A549 (cell line): ENCODE measurements around the gene NUP58. TPM values are rescaled to one million over a fixed set of nuclear protein-coding genes. Genes with fewer than 3 reads are reported as not detected.

Source experiments
- ATAC-seq, 2 experiments: fragments of 200-7000 bp in 1 of 2; fragments of >200 bp in 1 of 2; cut with Nextera tagmentation in 1 of 2; cut with Tn5 transposase in 1 of 2; 3 replicates each; pipeline versions ENCODE4 v1.8.0 to v1.9.1; 2018 to 2020; ENCODE audit warnings: mild to moderate bottlenecking in 1 of 2, moderate library complexity in 1 of 2
- CTCF ChIA-PET: fragments of 300-600 bp; sonication (Branson Sonifier 250); formaldehyde crosslinking; extraction: SDS; loops from one replicate; lab custom pipeline; 2021; ENCODE audit warnings: antibody characterized with exemption, inconsistent platforms; lab: Yijun Ruan, JAX
- POLR2A ChIA-PET: fragments of 350-600 bp; formaldehyde crosslinking; extraction: SDS; loops from one replicate; lab custom pipeline; 2021; ENCODE audit warnings: antibody characterized with exemption, inconsistent platforms; lab: Yijun Ruan, JAX
- DNase-seq, 2 experiments: peaks; one replicate each; pipeline versions ENCODE4 v3.0.0 to v3.0.0-alpha.2; 2011 to 2016; ENCODE audit warnings: low read depth in 1 of 2, low spot score in 1 of 2
- FAIRE-seq: peaks from 2 replicates; lab custom pipeline; 2011; peaks lifted over from hg19 to GRCh38; lab: Jason Lieb, UNC
- H3K27ac ChIP-seq, 2 experiments: fragments of >200 bp; sonication (Bioruptor Twin); formaldehyde crosslinking; 3 replicates each; pipeline ENCODE4 v1.5.1; 2016 to 2017
- H3K4me1 ChIP-seq: fragments of >200 bp; sonication (Bioruptor Twin); formaldehyde crosslinking; 3 replicates; pipeline ENCODE4 v1.6.1; 2016
- H3K4me2 ChIP-seq: fragments of >200 bp; sonication (Bioruptor Twin); formaldehyde crosslinking; 3 replicates; pipeline ENCODE4 v1.6.1; 2016
- H3K4me3 ChIP-seq: fragments of >200 bp; sonication (Bioruptor Twin); formaldehyde crosslinking; 3 replicates; pipeline ENCODE4 v1.5.1; 2016
- H3K9me3 ChIP-seq: fragments of >200 bp; sonication (Bioruptor Twin); formaldehyde crosslinking; 3 replicates; pipeline ENCODE4 v1.6.1; 2016
- BCL3 ChIP-seq: fragments of >200 bp; sonication (Bioruptor Twin); formaldehyde crosslinking; IDR thresholded peaks from 3 replicates; pipeline ENCODE4 v1.6.1; 2016
- CBX2 ChIP-seq: fragments of 200-600 bp; sonication (generic); IDR thresholded peaks from 2 replicates; pipeline ENCODE4 v1.6.1; 2016; ENCODE audit warnings: low read depth, mild to moderate bottlenecking, borderline replicate concordance
- CEBPB ChIP-seq, 2 experiments: fragments of >200 bp in 1 of 2; sonication (Bioruptor Twin) in 1 of 2; formaldehyde crosslinking in 1 of 2; IDR thresholded peaks; 2 replicates each; pipeline ENCODE4 v1.6.1; 2012 to 2016
- CHD2 ChIP-seq: fragments of 150-350 bp; IDR thresholded peaks from 2 replicates; pipeline ENCODE4 v1.6.1; 2014; ENCODE audit warnings: low read length; ENCODE audit not compliant: partially characterized antibody
- CHD4 ChIP-seq: fragments of 200-600 bp; sonication (generic); IDR thresholded peaks from 2 replicates; pipeline ENCODE4 v1.6.1; 2016; ENCODE audit warnings: antibody characterized with exemption, mild to moderate bottlenecking, borderline replicate concordance
- EHF ChIP-seq: fragments of 250-450 bp; sonication (Bioruptor Pico); IDR thresholded peaks from 2 replicates; pipeline ENCODE4 v1.5.0; 2020; ENCODE audit warnings: mild to moderate bottlenecking
- EP300 ChIP-seq, 2 experiments: fragments of >200 bp; sonication (Bioruptor Twin); formaldehyde crosslinking; IDR thresholded peaks; 2 replicates in 1 of 2; 3 replicates in 1 of 2; pipeline ENCODE4 v1.6.1; 2016 to 2017
- FOSL2 ChIP-seq, 2 experiments: fragments of 450-650 bp in 1 of 2; fragments of >200 bp in 1 of 2; sonication (Bioruptor Twin) in 1 of 2; formaldehyde crosslinking; IDR thresholded peaks; 2 replicates each; pipeline versions ENCODE4 v1.5.0 to v1.6.1; 2016 to 2020; ENCODE audit warnings: mild to moderate bottlenecking in 1 of 2, moderate library complexity in 1 of 2
- GATA3 ChIP-seq: IDR thresholded peaks from 2 replicates; pipeline ENCODE4 v1.6.1; 2012; ENCODE audit warnings: borderline replicate concordance
- HEYL ChIP-seq: fragments of 250-450 bp; sonication (Bioruptor Pico); IDR thresholded peaks from 2 replicates; pipeline ENCODE4 v1.8.0; 2021; ENCODE audit warnings: mild to moderate bottlenecking, moderate library complexity
- HOXA7 ChIP-seq: fragments of 250-450 bp; sonication (Bioruptor Pico); IDR thresholded peaks from 2 replicates; pipeline ENCODE4 v1.5.0; 2020; ENCODE audit warnings: mild to moderate bottlenecking, moderate library complexity
- HOXB5 ChIP-seq: fragments of 250-450 bp; sonication (Bioruptor Pico); IDR thresholded peaks from 2 replicates; pipeline ENCODE4 v1.5.0; 2020; ENCODE audit warnings: mild to moderate bottlenecking, moderate library complexity
- JUN ChIP-seq, 2 experiments: fragments of >200 bp; sonication (Bioruptor Twin); formaldehyde crosslinking; IDR thresholded peaks; 2 replicates in 1 of 2; 3 replicates in 1 of 2; pipeline ENCODE4 v1.6.1; 2016 to 2017
- KDM1A ChIP-seq: fragments of 200-600 bp; sonication (generic); IDR thresholded peaks from 2 replicates; pipeline ENCODE4 v1.6.1; 2016; ENCODE audit warnings: low read depth, mild to moderate bottlenecking
- MAX ChIP-seq: IDR thresholded peaks from 2 replicates; pipeline ENCODE4 v1.6.1; 2012
- NFE2L2 ChIP-seq: fragments of 150-350 bp; conservative IDR thresholded peaks from 2 replicates; pipeline ENCODE4 v1.6.1; 2014; ENCODE audit warnings: low read length
- NR3C1 ChIP-seq: fragments of >200 bp; sonication (Bioruptor Twin); formaldehyde crosslinking; IDR thresholded peaks from 3 replicates; pipeline ENCODE4 v1.6.1; 2017
- POLR2A ChIP-seq: IDR thresholded peaks from 2 replicates; pipeline ENCODE4 v1.6.1; 2012; ENCODE audit warnings: mild to moderate bottlenecking, low read length
- RAD21 ChIP-seq, 2 experiments: fragments of >200 bp in 1 of 2; sonication (Bioruptor Twin) in 1 of 2; formaldehyde crosslinking in 1 of 2; IDR thresholded peaks in 1 of 2; conservative IDR thresholded peaks in 1 of 2; 2 replicates in 1 of 2; 3 replicates in 1 of 2; pipeline ENCODE4 v1.6.1; 2012 to 2018; ENCODE audit warnings: inconsistent platforms in 1 of 2
- RARB ChIP-seq: fragments of 250-450 bp; sonication (Bioruptor Pico); IDR thresholded peaks from 2 replicates; pipeline ENCODE4 v1.8.0; 2021; ENCODE audit warnings: mild to moderate bottlenecking, moderate library complexity
- RCOR1 ChIP-seq: fragments of 150-350 bp; IDR thresholded peaks from 2 replicates; pipeline ENCODE4 v1.6.1; 2014; ENCODE audit warnings: antibody characterized with exemption, low read length, low read depth
- REST ChIP-seq: fragments of 200-600 bp; sonication (generic); IDR thresholded peaks from 2 replicates; pipeline ENCODE4 v1.6.1; 2016; ENCODE audit warnings: antibody characterized with exemption, mild to moderate bottlenecking, moderate library complexity
- TFCP2L1 ChIP-seq: fragments of 250-450 bp; sonication (Bioruptor Pico); IDR thresholded peaks from 2 replicates; pipeline ENCODE4 v1.5.0; 2021; ENCODE audit warnings: mild to moderate bottlenecking
- TP53 ChIP-seq: fragments of 250-450 bp; sonication (Bioruptor Pico); IDR thresholded peaks from 2 replicates; pipeline ENCODE4 v1.5.0; 2021; ENCODE audit warnings: mild to moderate bottlenecking, moderate library complexity
- ZFP36 ChIP-seq: fragments of 450-650 bp; IDR thresholded peaks from 2 replicates; pipeline ENCODE4 v1.6.1; 2014; ENCODE audit warnings: borderline replicate concordance; ENCODE audit not compliant: partially characterized antibody
- ZSCAN20 ChIP-seq: fragments of 250-450 bp; sonication (Bioruptor Pico); IDR thresholded peaks from 2 replicates; pipeline ENCODE4 v1.8.0; 2022; ENCODE audit warnings: mild to moderate bottlenecking, moderate library complexity
- WGBS: methylation state at CpG from one replicate; pipeline ENCODE4 v1.1.6; 2017; ENCODE audit errors: missing lambda C conversion rate; 5-methylcytosine and 5-hydroxymethylcytosine counted together
- polyA plus RNA-seq, 4 experiments: library from polyadenylated mRNA; depleted of rRNA in 3 of 4; stranded (reverse); fragments of >200 nt; fragmentation: RNase III in 1 of 4; extraction: RNeasy Plus Mini Kit Qiagen cat#74134 plus additional on column Dnase treatment in 1 of 4; gene quantifications; 2 replicates in 3 of 4; 3 replicates in 1 of 4; pipeline ENCODE4 v1.2.3, GENCODE V29; 2011 to 2017
- TF ChIP-seq, protein P1 (sequence below): fragments of >200 bp; sonication (Bioruptor Twin); formaldehyde crosslinking; IDR thresholded peaks from 2 replicates; pipeline ENCODE4 v1.6.1; 2016
- TF ChIP-seq, protein P2 (sequence below): fragments of 450-650 bp; IDR thresholded peaks from 2 replicates; pipeline ENCODE4 v1.6.1; 2014; ENCODE audit warnings: antibody characterized with exemption
- TF ChIP-seq, protein P3 (sequence below): fragments of 250-450 bp; sonication (Bioruptor Pico); IDR thresholded peaks from 2 replicates; pipeline ENCODE4 v1.5.0; 2020; ENCODE audit warnings: low read depth, mild to moderate bottlenecking, moderate library complexity

Gene NUP58
- polyA plus RNA-seq, 2 of the 4 experiments (the other 2 are of a cell fraction), result 19.6 to 55.6 TPM

GRCh38 chr13:25276748-25277147 is 24.7 kb upstream of the NUP58 start:
- FAIRE-seq (no peak), DNase-seq (no peak), ATAC-seq (no peak)
- Histone ChIP-seq H3K27ac (no peak overlapping the region), H3K4me3 (no peak overlapping the region), H3K4me2 (no peak overlapping the region), H3K4me1 (no peaks in the 10 kb centered on the region), H3K9me3 (no peaks in the 10 kb centered on the region)
- ChIA-PET CTCF (interaction anchor here (2.2 kb wide), 1 partner anchor 11 kb away, joined by 7 read pairs; the partner anchor contains the start of gene MTMR6), POLR2A (no interaction called here)
- 100% methylated on average over 2 of the region's 2 CpGs for WGBS
- no peak for TF ChIP-seq MAX
- no peak for TF ChIP-seq NFE2L2
- no peak for TF ChIP-seq BCL3
- TF ChIP-seq FOSL2 (IDR thresholded peaks at IDR 0.05), result no peak
- no peak for TF ChIP-seq FOSL2 (CRISPR knock-in tag; IDR thresholded peaks at IDR 0.05)
- no peak for TF ChIP-seq CBX2
- TF ChIP-seq HEYL (CRISPR knock-in tag), result no peak
- TF ChIP-seq CHD4, result no peak
- no peak for TF ChIP-seq RAD21 (conservative IDR thresholded peaks at IDR 0.05 in 1 of 2, IDR thresholded peaks at IDR 0.05 in 1 of 2)
- no peak for TF ChIP-seq POLR2A
- TF ChIP-seq TFCP2L1, result no peak
- no peak for TF ChIP-seq CEBPB (IDR thresholded peaks at IDR 0.05)
- TF ChIP-seq NR3C1, result no peak
- no peak for TF ChIP-seq HOXA7 (CRISPR knock-in tag)
- TF ChIP-seq EHF (CRISPR knock-in tag), result no peak

- POLR2A ChIA-PET, result no interaction called here
Measured at GRCh38 chr13:25280396-25280795, 21.0 kb upstream of the NUP58 start.

More at GRCh38 chr13:25280396-25280795, 21.0 kb upstream of the NUP58 start:
- Histone ChIP-seq H3K4me1 (peaks cover 2% of the 10 kb centered on the region; the same call in 1 of the 3 replicates), H3K4me2 (no peak overlapping the region), H3K4me3 (no peak overlapping the region), H3K9me3 (no peaks in the 10 kb centered on the region), H3K27ac (no peak overlapping the region)
- DNase-seq, result no peak
- CTCF ChIA-PET, result no interaction called here
- TF ChIP-seq GATA3, result no peak
- no peak for TF ChIP-seq ZSCAN20
- TF ChIP-seq TP53 (CRISPR knock-in tag), result no peak
- no peak for TF ChIP-seq RCOR1
- no peak for TF ChIP-seq POLR2A
- TF ChIP-seq JUN (IDR thresholded peaks at IDR 0.05), result no peak
- TF ChIP-seq, protein P1, sequence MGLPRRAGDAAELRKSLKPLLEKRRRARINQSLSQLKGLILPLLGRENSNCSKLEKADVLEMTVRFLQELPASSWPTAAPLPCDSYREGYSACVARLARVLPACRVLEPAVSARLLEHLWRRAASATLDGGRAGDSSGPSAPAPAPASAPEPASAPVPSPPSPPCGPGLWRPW, result no peak
- no peak for TF ChIP-seq HEYL (CRISPR knock-in tag)
- TF ChIP-seq RARB (CRISPR knock-in tag), result no peak
- TF ChIP-seq ZFP36, result no peak
- TF ChIP-seq, protein P2, sequence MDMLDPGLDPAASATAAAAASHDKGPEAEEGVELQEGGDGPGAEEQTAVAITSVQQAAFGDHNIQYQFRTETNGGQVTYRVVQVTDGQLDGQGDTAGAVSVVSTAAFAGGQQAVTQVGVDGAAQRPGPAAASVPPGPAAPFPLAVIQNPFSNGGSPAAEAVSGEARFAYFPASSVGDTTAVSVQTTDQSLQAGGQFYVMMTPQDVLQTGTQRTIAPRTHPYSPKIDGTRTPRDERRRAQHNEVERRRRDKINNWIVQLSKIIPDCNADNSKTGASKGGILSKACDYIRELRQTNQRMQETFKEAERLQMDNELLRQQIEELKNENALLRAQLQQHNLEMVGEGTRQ, result no peak
- TF ChIP-seq EP300 (IDR thresholded peaks at IDR 0.05), result no peak
- no peak for TF ChIP-seq REST
- no peak for TF ChIP-seq CHD2
- TF ChIP-seq FOSL2 (IDR thresholded peaks at IDR 0.05), result no peak
- TF ChIP-seq FOSL2 (CRISPR knock-in tag; IDR thresholded peaks at IDR 0.05), result no peak
- no peak for TF ChIP-seq HOXB5 (CRISPR knock-in tag)
- TF ChIP-seq, protein P3, sequence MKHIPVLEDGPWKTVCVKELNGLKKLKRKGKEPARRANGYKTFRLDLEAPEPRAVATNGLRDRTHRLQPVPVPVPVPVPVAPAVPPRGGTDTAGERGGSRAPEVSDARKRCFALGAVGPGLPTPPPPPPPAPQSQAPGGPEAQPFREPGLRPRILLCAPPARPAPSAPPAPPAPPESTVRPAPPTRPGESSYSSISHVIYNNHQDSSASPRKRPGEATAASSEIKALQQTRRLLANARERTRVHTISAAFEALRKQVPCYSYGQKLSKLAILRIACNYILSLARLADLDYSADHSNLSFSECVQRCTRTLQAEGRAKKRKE, result no peak
- no peak for TF ChIP-seq KDM1A
- ATAC-seq, result no peak
- no peak for FAIRE-seq
